Glomerular visceral epithelial cell (primary cell): ENCODE results near the gene RHOA.
"Not testable (repeated sequence)": the region's sequence is repeated elsewhere in the genome, so short reads cannot be mapped to it uniquely, and the experiment has no call there.

Experiments used
- DNase-seq: peaks from one replicate; pipeline ENCODE4 v3.0.0-alpha.2; 2016; ENCODE audit errors: extremely low spot score

The RHOA gene

DNA sequence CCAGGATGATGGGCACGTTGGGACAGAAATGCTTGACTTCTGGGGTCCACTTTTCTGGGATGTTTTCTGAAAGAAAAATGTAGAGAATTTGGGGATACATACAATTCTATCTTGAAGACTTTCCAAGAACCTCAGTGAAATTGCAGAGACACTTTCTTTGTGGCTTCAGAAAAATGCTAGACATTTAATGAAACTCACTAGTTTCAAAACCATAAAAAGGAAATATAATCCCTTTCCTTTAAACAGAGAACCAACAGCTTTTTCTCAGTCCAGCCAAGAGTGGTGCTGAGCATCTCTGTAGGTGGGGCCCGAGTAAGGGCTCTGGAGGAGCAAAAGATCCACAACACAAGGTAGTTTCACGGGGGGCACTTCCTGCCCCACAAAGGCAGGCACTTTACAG is 49.2 kb downstream of the RHOA start:
- DNase-seq: no peak

DNA sequence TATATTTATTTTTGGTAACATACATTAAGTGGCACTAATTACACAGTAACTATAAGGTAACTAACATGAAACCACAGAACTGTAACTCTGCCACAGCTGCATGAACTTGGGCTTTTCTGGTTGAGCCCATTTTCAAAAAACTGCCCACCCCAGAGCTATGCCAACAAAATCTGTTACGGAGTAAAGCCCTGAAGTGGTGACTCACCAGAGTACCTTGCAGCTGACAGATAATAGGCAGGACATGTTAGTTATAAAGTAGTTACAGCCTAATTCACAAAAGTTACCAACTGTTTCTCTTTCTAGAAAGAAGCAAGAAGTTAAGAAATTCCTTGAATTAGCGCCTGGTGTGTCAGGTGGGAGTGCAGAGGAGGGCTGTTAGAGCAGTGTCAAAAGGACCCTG is 52.2 kb downstream of the RHOA start:
- DNase-seq: peak; percentile 59

DNA sequence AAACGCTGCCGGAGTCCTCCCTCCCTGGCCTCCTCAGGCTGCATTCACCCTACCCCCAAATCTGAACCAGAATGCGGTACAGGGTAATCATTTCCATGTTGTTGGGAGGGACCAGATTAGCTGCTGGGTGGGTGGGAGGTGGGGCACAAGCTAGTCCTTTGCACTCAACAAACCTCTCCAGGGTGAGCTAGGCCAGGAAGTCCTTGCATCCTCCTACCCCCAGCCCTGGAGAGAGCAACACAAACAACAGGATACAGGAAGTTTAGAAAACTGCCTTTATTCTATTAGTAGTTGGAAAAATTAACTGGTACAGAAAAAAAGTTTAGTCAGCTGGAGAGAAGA is 52.9 kb downstream of the RHOA start:
- no peak for DNase-seq

GRCh38 chr3:49358217-49358883 is 53.4 kb downstream of the RHOA start, which contains the start of gene GPX1:
Gene GPX1, minus strand, starts transcription at chr3:49358353. Its CDS starts 75 bp downstream, at chr3:49358278.
- peak; percentile 97 for DNase-seq

- DNase-seq: peak; percentile 77
Measured at GRCh38 chr3:49357443-49358216, 54.1 kb downstream of the RHOA start.

DNA sequence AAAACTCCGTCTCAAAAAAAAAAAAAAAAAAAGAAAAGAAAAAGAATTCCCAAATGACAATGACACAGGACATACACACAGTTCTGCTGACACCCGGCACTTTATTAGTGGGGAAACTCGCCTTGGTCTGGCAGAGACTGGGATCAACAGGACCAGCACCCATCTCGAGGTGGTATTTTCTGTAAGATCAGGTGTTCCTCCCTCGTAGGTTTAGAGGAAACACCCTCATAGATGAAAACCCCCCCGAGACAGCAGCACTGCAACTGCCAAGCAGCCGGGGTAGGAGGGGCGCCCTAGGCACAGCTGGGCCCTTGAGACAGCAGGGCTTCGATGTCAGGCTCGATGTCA is 54.7 kb downstream of the RHOA start:
- not testable (repeated sequence) for DNase-seq

DNA sequence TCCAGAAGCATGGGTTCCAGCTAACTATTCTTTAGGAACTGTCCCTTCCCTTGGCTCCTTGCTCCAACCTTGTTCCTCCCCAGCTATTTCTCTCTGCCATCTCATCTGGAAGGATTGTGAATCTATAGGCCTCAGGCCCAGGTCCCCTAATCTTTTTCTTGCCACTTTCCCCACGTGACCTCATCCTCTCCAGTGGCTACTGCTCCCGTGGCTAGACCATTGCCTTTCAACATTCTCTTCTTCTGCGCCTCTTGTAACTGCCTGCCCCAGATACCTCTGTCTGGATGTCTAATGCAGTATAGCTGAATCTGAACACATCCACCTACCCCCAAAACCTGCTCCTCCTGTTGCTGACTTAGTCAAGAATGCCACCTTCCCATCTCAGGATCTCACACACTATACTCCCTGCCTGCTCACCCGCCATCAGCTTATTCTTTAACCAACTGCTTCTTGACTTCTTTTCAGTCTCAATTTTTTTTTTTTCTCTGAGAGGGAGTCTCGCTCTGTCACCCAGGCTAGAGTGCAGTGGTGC is 58.8 kb downstream of the RHOA start:
- no peak for DNase-seq

GRCh38 chr3:49352281-49352680 is 59.5 kb downstream of the RHOA start:
- DNase-seq: no peak

DNA sequence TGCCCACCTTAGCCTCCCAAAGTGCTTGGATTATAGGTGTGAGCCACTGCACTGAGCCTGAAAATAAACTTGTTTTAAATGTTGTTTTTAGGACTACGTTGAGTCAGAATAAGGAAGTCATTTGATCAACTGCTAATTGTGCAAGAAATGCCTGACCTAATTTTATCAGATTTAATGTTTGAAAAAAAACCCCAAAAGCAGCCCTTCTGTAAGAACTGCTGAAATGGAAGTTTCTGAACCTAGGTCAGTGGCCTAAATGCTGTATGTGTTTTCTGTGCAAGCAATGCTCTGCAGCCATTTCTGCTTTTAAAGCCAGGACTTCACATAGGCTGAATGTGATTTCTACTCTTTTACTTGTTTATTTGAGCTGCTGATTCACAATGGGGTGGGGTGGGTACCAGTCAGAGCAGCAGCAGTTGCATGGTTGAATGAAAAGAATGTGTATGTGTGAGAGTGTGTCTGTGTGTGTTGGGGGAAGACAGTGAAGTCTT is 60.2 kb downstream of the RHOA start:
- peak; percentile 80 for DNase-seq

DNA sequence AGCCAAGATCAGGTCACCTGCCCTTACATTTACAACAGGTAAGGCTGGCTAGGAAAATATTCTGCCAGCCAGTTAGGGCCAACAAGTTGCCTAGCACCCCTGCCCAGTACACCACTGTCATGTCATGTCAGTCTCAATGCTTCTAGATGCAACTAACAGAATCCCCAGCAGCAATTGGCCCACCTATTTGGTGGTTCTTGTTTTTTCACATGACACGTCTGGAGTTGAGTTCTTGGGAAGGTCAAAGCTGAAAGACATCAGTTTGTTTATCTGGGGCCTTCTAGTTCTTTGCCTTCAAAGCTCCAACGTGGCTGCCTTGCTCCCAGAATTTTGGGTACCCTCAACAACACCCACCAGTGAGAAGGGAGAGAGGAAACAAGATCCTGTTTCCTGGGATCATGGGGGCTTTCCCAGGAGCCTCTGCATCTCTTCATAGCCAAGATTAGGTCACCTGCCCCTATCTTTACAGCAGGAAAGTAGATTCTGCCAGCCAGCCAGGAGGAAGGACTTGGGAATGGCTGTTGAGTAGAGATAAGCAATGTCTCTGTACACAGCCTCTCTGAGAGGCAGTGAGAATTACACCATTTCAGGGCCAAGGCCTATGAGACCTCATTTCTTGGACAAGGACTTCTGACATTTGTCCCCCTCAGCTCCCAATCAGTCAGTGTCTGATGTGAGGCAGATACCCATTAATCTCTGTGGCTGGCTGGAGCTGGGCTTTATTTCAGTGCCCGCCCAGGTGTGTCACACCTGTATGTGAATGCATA is 62.2 kb downstream of the RHOA start:
- no peak for DNase-seq

GRCh38 chr3:49348361-49348760 is 63.4 kb downstream of the RHOA start:
- DNase-seq: not testable (repeated sequence)

- no peak for DNase-seq
Measured at GRCh38 chr3:49346797-49347251, 65.0 kb downstream of the RHOA start.

DNA sequence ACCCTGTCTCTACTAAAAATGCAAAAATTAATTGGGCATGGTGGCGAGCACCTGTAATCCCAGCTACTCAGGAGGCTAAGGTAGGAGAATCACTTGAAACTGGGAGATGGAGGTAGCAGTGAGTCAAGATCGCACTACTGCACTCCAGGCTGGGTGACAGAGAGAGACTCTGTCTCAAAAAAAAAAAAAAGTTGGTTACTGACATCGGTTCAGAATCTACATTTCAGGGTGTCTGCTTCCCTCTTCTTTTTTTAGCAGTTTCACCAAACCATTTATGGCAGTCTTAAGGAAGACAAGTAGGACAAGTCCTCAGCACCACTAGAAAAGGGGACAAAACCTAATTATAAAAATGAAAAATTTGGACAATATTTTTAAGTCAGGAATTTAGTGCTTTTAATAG is 68.6 kb downstream of the RHOA start:
- DNase-seq: no peak

DNA sequence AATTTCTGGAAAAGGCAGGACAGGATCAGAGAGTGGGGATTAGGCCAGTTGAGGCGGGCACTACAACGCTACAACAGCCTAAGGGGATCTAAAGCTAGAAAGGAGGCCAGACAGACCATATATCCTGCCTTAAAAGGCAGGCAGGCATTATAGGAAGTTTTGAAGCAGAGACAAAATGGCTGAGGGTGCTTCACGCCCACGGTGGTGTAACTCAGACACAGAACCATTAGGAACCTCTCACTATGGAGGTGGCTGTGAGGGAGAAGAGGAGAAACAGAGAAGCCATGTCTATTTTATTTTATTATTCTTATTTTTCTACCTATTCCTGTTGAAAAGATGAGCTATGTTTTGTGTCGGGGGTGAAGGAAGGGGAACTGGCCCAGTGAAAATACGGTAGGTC is 69.8 kb downstream of the RHOA start:
- DNase-seq: no peak

- peak; percentile 95 for DNase-seq
Measured at GRCh38 chr3:49339941-49340800, 71.6 kb downstream of the RHOA start, which contains the start of gene USP4. Gene USP4, minus strand, starts transcription at chr3:49340053. Its CDS starts 29 bp downstream, at chr3:49340024.

DNA sequence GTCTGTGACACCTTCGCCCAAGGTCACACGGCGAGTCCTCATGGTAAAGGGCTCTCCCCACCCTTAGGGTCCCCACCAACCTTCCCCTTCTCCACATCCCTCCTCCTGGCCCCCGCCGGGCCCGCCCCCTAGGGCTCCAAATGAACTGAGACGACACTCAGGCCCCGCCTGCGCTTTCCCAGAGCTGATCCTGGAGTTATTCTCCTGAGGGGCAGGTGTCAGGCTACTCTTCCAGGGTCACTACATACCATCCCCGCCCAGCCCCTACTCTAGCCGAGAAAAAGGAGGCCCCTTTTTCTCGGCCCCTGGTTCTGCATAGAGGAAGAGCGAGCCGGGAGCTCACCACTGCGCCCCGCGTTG is 72.2 kb downstream of the RHOA start:
- peak; percentile 35 for DNase-seq

DNA sequence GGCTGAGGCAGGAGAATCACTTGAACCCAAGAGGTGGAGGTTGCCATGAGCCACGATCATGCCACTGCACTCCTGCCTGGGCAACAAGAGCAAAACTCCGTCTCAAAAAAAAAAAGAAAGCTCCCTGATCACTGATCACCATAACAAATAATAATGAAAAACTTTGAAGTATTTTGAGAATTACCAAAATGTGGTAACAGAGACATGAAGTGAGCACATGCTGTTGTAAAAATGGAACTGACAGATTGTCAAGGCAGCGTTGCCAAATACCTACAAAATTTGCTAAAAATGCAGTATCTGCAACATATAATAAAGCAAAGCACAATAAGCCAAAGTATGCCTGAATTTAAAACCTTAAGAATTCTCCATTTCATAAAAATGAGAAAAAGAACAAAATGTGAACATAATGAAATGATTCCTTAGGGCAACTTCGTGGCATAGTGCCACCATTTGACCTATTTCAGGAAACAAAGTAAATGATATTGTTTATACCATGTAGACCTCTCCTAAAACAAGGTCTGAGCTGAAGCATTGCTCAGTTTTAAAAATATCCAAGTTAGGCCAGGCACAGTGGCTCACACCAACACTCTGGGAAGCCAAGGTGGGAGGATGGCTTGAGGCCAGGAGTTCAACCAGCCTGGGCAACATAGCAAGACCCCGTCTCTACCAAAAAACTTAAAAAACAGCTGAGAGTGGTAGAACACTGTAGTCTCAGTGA is 77.7 kb downstream of the RHOA start:
- no peak for DNase-seq

DNA sequence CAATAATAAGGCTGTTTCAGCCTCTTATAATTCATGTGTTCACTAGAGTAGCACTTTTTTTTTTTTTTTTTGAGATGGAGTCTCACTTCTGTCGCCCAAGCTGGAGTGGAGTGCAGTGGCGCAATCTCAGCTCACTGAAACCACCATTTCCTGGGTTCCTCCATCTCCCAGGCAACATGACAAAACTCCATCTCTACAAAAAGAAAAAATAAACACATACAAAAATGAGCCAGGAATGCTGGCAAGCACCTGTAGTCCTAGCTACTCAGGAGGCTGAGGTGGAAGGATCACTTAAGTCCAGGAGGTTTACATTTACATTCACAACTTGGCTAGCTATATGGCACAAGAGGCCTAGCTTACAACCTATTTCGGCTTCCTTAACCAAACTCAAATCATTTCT is 78.7 kb downstream of the RHOA start:
- DNase-seq: no peak

DNA sequence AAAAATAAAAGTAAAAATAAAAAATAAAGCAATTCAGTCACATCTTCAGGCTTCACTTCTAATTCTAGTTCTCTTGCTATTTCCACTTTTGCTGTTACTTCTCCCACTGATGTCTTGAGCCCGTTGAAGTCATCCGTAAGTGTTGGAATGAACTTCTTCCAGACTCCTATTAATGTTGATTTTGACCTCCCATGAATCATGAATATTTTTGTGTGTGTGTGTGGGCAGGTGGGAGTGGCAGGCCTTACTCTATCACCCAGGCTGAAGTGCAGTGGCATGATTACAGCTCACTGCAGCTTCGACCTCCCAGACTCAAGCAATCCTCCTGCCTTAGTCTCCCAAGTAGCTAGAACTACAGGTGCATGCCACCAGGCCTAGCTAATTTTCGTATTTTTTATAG is 82.6 kb downstream of the RHOA start:
- DNase-seq: no peak

DNA sequence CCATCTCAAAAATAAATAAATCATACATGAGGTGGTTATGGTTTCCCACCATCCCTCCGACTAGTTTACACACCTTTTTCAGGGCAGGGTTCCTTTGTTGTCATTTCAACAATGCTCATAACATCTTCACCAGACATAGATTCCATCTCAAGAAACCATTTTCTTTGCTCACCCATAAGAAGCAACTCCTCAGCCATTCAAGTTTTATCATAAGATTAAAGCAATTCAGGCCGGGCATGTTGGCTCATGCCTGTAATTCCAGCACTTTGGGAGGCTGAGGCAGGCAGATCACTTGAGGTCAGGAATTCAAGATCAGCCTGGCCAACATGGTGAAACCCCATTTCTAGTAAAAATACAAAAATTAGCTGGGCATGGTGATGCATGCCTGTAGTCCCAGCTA is 83.4 kb downstream of the RHOA start:
- DNase-seq: not testable (repeated sequence)

GRCh38 chr3:49327485-49327884 is 84.3 kb downstream of the RHOA start:
- DNase-seq: peak; percentile 7
